Stimulated activated CD8-positive, alpha-beta memory T cell treated with anti-CD3 and anti-CD28 coated beads, Interleukin-7, amount 100 ng/mL, for 4 hours (primary cell): ENCODE data around the gene FAM78A.

ENCODE experiments used
- DNase-seq, 2 donors: peaks; one replicate each; pipeline ENCODE4 v3.0.0-alpha.2; 2020; ENCODE audit warnings: low read depth in 2 of 2

Gene FAM78A

GRCh38 chr9:131302244-131303075 lies 26.1 kb upstream of the FAM78A start:
- DNase-seq: no peak

- DNase-seq: no peak
Measured at GRCh38 chr9:131300444-131300843, 24.1 kb upstream of the FAM78A start.

GRCh38 chr9:131299961-131300347 lies 23.6 kb upstream of the FAM78A start:
- DNase-seq: no peak

DNA sequence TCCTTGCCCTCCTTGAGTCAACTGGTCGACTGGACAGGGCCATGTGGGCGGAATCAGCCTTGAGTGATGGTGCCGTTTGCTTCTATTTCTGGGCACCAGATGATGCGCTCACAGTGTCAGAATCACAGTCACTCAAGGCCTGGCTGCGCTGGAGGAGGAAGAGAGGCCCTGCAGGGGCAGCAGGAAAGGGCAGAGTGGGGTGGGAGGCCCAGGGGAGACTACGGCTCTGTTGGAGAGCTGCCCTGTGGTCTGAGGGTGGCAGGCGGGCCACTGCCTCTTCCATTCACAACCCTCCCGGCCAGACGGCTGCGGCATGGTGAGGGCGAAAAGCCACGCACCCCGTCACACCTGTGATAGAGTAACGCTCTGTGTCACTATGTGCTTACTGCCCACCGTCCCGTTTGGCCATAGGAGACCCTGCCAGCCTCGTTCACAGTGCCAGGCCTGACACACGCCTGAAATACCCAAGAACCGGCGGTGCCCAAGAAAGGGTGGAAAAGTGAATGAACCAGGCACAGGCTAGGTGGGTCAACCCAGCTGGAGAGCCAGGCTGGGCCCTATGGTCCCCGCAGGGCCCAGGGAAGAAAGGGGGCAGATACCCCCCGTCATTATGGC lies 23.1 kb upstream of the FAM78A start:
- no peak for DNase-seq

DNA sequence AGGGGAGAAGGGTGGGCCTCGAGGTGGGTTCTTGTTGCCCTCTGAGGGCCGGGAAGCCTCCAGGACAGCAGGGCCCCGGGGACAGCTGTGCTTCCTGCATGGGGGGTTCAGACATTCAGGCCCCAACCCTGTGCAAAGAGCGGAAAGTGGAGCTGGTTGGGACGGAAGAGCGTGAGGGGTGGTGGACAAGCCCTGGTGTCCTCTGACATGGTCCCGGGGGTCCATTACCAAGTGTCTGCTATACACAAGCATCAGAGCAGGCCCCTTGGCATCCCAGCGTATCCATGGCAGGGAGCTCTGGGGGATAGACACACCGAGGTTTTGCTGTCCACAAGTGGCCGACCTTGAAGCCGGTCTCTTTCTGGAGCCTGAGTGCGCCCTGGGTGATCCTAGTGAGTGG lies 22.5 kb upstream of the FAM78A start:
- no peak for DNase-seq

- DNase-seq: no peak
Measured at GRCh38 chr9:131298341-131298740, 22.0 kb upstream of the FAM78A start.

- DNase-seq: no peak
Measured at GRCh38 chr9:131297903-131298302, 21.6 kb upstream of the FAM78A start.

GRCh38 chr9:131296906-131297500 lies 20.7 kb upstream of the FAM78A start:
- no peak for DNase-seq

DNA sequence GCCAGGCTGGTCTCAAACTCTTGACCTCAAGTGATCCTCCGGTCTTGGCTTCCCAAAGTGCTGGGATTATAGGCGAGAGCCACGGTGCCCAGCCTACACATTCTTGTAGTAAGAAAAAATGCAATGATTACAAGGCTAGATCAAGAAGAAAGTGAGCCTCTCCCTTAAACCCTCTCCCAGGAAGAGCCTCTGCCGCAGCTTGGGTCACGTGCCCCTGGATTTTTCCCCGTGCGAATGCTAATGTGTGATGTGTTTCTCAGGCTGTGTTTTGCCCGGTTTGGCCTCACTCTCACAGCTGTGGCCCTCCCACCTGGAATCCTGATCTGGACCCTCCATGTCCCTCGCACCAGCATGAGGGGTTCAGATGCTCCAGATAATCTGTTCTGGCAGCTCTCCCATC lies 20.1 kb upstream of the FAM78A start:
- DNase-seq: no peak

GRCh38 chr9:131292937-131293336 lies 16.6 kb upstream of the FAM78A start:
- no peak for DNase-seq

- no peak for DNase-seq
Measured at GRCh38 chr9:131291795-131292315, 15.5 kb upstream of the FAM78A start.

DNA sequence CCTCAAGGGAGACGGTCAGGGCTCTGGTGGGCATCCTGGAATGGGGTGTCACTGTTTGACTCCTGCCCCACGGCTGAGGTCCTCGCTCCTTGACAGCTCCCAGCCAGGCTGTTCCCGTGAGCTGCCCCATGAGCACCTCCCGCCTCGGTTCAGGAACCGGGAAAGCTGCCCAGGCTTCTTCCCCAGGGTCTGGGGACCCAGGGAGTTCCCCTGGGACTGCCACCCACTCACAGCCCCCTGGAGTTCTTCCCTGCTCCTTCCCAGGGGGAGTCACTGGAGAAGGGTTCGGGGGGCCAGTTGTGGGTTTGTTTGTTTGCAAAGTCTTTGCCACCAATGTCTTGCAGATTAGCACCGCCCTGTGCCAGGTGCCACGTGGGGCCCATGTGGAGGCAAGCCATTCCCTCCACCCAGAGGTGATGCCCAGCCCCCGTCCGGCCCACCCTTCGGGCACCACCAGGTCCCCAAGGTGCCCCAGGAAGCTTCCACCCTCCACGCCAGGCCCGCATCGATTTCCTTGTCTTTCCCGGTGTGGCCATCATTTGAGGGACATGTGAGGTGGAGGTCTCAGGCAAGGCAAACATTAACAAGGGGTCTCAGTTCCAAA lies 14.6 kb upstream of the FAM78A start:
- DNase-seq: no peak

- DNase-seq: no peak
Measured at GRCh38 chr9:131290036-131290766, 13.9 kb upstream of the FAM78A start.

GRCh38 chr9:131289301-131290035 lies 13.2 kb upstream of the FAM78A start, which contains the start of gene PLPP7:
Gene PLPP7, plus strand, starts transcription at chr9:131289723. Its CDS starts 275 bp downstream, at chr9:131289998.
- no peak for DNase-seq

DNA sequence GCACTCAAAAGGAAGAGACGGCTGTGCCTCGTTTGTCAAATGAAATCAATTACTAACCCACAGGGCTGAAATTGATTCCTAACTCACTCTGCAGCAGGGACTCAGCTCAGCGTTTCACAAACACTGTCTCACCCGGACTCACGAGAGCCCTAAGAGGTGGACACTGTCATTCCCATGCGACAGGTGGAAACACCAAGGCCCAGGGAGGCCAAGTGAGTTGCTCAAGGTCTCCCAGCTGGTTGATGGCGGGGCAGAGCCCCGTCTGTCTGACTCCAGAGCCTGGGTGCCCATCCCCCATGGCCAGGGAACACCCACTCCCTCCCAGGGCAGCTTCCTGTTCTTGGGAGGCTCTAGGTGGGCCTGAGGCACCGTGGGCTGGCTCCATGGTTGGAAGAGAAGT lies 11.9 kb upstream of the FAM78A start:
- DNase-seq: no peak

DNA sequence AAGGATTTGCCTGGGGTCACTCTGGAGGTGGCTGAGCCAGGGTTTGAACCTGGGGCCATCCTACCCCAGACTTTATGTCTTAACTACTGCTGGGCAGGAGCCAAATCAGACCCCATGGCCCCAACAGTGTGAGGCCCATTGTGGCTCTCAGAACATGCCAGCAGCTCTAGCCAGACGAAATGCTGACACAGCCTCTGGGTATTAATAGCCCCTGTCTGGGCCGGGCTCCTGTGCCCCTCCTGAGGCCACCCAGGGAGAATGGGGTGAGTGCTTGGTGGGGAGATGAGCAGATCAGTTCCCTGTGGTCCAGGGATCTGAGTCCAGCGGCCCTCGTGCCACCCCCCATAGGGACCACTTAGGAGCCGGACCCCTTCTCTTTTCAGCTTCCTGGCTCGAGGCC lies 11.0 kb upstream of the FAM78A start:
- no peak for DNase-seq

DNA sequence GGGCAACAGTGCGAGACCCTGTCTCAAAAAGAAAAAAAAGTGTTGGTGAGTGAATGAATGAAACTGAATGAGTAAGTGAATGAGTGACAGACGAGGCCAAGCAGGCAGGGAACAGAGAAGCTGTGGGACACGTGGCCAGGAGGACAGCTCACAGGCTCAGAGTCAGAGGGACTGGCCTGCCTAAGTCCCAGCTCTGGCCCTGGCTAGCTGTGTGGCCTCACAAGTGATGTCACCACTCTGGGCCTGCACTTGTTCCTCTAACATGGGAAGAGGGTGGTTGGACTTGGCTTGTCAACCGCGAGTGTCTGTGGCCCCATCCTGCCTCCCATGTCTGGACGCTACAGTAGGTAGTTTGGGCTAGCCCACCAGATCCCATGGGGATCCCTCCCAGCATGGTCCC lies 8.5 kb upstream of the FAM78A start:
- no peak for DNase-seq

DNA sequence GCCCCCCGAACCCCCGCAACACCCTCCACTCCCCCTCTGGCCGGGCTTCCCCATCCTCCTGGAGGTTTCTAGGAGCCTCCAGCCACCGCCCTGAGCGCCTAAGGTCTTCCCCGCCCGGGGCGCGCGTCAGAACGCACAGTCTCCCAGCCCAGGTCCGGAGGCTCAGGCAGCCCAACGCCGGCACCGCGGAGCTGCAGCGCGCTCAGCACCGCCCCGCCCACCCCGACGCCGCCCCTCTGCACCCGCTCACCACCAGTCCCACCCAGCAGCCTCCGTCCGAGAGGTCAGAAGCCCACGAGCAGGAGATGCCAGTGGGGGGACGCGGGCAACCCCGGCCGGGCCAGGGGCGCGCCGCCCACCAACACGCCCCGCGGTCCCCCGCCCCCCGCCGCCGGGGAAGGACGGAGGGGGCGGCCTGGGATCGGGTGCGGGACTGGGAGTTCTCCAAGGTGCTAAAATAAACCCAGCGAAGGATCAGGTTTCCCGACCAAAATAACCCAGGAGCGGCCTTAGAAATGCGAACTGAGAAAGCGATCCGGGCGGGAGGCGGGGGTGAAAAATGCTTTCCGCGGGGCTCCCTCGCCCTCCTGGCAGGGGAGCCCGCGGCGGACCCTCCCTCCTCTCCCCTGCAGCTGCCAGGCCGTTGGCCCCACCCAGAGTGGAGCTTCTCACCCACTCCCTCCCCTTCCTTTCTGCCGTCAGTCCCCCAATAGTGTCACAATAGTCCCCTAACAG lies 6.5 kb upstream of the FAM78A start:
- DNase-seq: no peak

GRCh38 chr9:131282175-131282574 lies 5.9 kb upstream of the FAM78A start:
- no peak for DNase-seq
